OCI-LY7 (cell line): Measurements from ENCODE around the gene PPP2R5C.

Experiments used
- CTCF ChIP-seq: fragments of 200-600 bp; sonication (generic); conservative IDR thresholded peaks from 2 replicates; pipeline ENCODE4 v1.5.1; 2014; ENCODE audit warnings: mild to moderate bottlenecking, antibody characterized with exemption, low read length, moderate library complexity, mixed read lengths
- EZH2phosphoT487 ChIP-seq: fragments of 200-600 bp; sonication (generic); IDR thresholded peaks from 2 replicates; pipeline ENCODE4 v1.6.1; 2018; ENCODE audit warnings: low read depth, borderline replicate concordance, mild to moderate bottlenecking, mixed run types, antibody characterized with exemption, low read length, moderate library complexity, mixed read lengths

- TF ChIP-seq CTCF (no peak), EZH2phosphoT487 (no peak)
These were observed 91.3 kb downstream of the PPP2R5C start for GRCh38 chr14:101852785-101853184.
